Measurements from ENCODE around the gene ABCG4. TPM values are rescaled to one million over a fixed set of nuclear protein-coding genes. Genes with fewer than 3 reads are reported as not detected.

Gene ABCG4
- total RNA-seq, 1 experiment from 2014 or later: 0.39 TPM

DNA sequence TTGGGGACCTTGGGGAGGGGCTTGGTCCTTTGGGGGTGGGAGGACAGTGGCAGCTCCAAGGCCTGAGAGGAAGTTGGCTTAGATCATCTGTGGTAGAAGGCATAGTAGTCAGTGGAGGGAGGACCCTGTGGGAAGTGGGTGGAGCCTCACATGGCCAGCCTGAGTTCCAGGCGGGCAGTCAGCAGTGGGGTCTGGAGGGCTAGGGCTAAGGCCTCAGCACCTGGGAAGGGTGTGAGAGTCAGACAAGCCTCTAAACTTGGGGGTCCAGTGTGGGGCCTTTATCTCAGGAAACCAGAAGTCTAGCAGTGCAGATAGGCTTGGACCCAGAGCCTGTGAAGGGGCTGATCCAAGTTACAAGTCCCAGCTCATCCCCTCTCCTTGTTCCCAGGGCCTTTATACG is 23.7 kb downstream of the ABCG4 start:
- BruUV-seq (replicated peaks): no TSS peak
- ATAC-seq: no peak
- Histone ChIP-seq H3K27ac (ENCODE audit: low read length) (no peak overlapping the region), H3K9me3 (ENCODE audit: control insufficient read depth, insufficient read depth, low read depth, low read length) (no peaks in the 10 kb centered on the region), H3K27me3 (ENCODE audit: control insufficient read depth, insufficient read depth, low read length) (no peaks in the 10 kb centered on the region), H3K4me3 (ENCODE audit: low read depth in 2 of 2, low read length in 2 of 2) (no peak overlapping the region), H3K4me1 (ENCODE audit: control insufficient read depth, insufficient read depth, low read length) (peaks cover 8% of the 10 kb centered on the region), H3K36me3 (ENCODE audit: control insufficient read depth, insufficient read depth, low read length) (no peaks in the 10 kb centered on the region)
- ChIA-PET CTCF (no interaction called here), POLR2A (no interaction called here)
- in situ Hi-C loops (cut with HindIII; ENCODE audit: low pct_unique_long_range_greater_than_20kb, low sequenced_read_pairs) (no loop called here), intact Hi-C loops (cut with micrococcal nuclease; ENCODE audit: unreplicated experiment) (no loop called here)
- DNase-seq (ENCODE audit: low read depth, low spot score): no peak
- TF ChIP-seq POLR2AphosphoS5 (IDR thresholded peaks at IDR 0.05; ENCODE audit: low read depth, low read length): no peak
- no peak for TF ChIP-seq SIN3A (IDR thresholded peaks at IDR 0.05; ENCODE audit: borderline replicate concordance, insufficient read depth, low read depth, low read length)
- TF ChIP-seq, protein P1, sequence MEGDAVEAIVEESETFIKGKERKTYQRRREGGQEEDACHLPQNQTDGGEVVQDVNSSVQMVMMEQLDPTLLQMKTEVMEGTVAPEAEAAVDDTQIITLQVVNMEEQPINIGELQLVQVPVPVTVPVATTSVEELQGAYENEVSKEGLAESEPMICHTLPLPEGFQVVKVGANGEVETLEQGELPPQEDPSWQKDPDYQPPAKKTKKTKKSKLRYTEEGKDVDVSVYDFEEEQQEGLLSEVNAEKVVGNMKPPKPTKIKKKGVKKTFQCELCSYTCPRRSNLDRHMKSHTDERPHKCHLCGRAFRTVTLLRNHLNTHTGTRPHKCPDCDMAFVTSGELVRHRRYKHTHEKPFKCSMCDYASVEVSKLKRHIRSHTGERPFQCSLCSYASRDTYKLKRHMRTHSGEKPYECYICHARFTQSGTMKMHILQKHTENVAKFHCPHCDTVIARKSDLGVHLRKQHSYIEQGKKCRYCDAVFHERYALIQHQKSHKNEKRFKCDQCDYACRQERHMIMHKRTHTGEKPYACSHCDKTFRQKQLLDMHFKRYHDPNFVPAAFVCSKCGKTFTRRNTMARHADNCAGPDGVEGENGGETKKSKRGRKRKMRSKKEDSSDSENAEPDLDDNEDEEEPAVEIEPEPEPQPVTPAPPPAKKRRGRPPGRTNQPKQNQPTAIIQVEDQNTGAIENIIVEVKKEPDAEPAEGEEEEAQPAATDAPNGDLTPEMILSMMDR (IDR thresholded peaks at IDR 0.05): no peak
- no peak for TF ChIP-seq TCF7L2 (IDR thresholded peaks at IDR 0.05; ENCODE audit: low read depth, low read length)
- TF ChIP-seq, protein P2, sequence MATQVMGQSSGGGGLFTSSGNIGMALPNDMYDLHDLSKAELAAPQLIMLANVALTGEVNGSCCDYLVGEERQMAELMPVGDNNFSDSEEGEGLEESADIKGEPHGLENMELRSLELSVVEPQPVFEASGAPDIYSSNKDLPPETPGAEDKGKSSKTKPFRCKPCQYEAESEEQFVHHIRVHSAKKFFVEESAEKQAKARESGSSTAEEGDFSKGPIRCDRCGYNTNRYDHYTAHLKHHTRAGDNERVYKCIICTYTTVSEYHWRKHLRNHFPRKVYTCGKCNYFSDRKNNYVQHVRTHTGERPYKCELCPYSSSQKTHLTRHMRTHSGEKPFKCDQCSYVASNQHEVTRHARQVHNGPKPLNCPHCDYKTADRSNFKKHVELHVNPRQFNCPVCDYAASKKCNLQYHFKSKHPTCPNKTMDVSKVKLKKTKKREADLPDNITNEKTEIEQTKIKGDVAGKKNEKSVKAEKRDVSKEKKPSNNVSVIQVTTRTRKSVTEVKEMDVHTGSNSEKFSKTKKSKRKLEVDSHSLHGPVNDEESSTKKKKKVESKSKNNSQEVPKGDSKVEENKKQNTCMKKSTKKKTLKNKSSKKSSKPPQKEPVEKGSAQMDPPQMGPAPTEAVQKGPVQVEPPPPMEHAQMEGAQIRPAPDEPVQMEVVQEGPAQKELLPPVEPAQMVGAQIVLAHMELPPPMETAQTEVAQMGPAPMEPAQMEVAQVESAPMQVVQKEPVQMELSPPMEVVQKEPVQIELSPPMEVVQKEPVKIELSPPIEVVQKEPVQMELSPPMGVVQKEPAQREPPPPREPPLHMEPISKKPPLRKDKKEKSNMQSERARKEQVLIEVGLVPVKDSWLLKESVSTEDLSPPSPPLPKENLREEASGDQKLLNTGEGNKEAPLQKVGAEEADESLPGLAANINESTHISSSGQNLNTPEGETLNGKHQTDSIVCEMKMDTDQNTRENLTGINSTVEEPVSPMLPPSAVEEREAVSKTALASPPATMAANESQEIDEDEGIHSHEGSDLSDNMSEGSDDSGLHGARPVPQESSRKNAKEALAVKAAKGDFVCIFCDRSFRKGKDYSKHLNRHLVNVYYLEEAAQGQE (IDR thresholded peaks at IDR 0.05; ENCODE audit: insufficient read depth in 1 of 2, low read depth in 2 of 2, low read length in 1 of 2): no peak

DNA sequence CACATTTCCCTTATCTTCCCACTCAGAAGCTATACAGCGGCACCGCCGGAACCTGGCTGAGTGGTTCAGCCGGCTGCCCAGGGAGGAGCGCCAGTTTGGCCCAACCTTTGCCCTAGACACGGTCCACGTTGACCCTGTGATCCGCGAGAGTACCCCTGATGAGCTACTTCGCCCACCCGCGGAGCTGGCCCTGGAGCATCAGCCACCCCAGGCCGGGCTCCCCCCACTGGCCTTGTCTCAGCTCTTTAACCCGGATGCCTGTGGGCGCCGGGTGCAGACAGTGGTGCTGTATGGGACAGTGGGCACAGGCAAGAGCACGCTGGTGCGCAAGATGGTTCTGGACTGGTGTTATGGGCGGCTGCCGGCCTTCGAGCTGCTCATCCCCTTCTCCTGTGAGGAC is 24.6 kb downstream of the ABCG4 start:
- in situ Hi-C loops (cut with HindIII; ENCODE audit: low pct_unique_long_range_greater_than_20kb, low sequenced_read_pairs): no loop called here
- BruUV-seq (replicated peaks): no TSS peak
- DNase-seq (ENCODE audit: low read depth, low spot score) (no peak), ATAC-seq (no peak)
- Histone ChIP-seq H3K4me1 (ENCODE audit: control insufficient read depth, insufficient read depth, low read length) (0 out of 2 replicates have a peak, but pooled peaks cover 3% of the 10 kb centered on the region), H3K27ac (ENCODE audit: low read length) (no peak overlapping the region), H3K27me3 (ENCODE audit: control insufficient read depth, insufficient read depth, low read length) (no peaks in the 10 kb centered on the region), H3K9me3 (ENCODE audit: control insufficient read depth, insufficient read depth, low read depth, low read length) (no peaks in the 10 kb centered on the region), H3K4me3 (ENCODE audit: low read depth in 2 of 2, low read length in 2 of 2) (no peak overlapping the region), H3K36me3 (ENCODE audit: control insufficient read depth, insufficient read depth, low read length) (no peaks in the 10 kb centered on the region)
- CTCF ChIA-PET: no interaction called here
- intact Hi-C loops (cut with micrococcal nuclease; ENCODE audit: unreplicated experiment): no loop called here
- POLR2A ChIA-PET: interaction anchor here (0.6 kb wide), 1 partner anchor 51 kb away, joined by 4 read pairs; no protein-coding TSS in a partner anchor
- TF ChIP-seq, protein P1 (IDR thresholded peaks at IDR 0.05): no peak
- TF ChIP-seq, protein P2 (IDR thresholded peaks at IDR 0.05; ENCODE audit: insufficient read depth in 1 of 2, low read depth in 2 of 2, low read length in 1 of 2): no peak
- TF ChIP-seq SIN3A (IDR thresholded peaks at IDR 0.05; ENCODE audit: borderline replicate concordance, insufficient read depth, low read depth, low read length) (no peak), POLR2AphosphoS5 (IDR thresholded peaks at IDR 0.05; ENCODE audit: low read depth, low read length) (no peak), TCF7L2 (IDR thresholded peaks at IDR 0.05; ENCODE audit: low read depth, low read length) (no peak)

Measured in Panc1 (cell line).